A549 (cell line): ENCODE data around the gene TMEM260. TPM values are rescaled to one million over a fixed set of nuclear protein-coding genes. Genes with fewer than 3 reads are reported as not detected.

Experiments used
- ATAC-seq, 2 experiments: fragments of 200-7000 bp in 1 of 2; fragments of >200 bp in 1 of 2; cut with Nextera tagmentation in 1 of 2; cut with Tn5 transposase in 1 of 2; 3 replicates each; pipeline versions ENCODE4 v1.8.0 to v1.9.1; 2018 to 2020; ENCODE audit warnings: mild to moderate bottlenecking in 1 of 2, moderate library complexity in 1 of 2
- CTCF ChIA-PET: fragments of 300-600 bp; sonication (Branson Sonifier 250); formaldehyde crosslinking; extraction: SDS; loops from one replicate; lab custom pipeline; 2021; ENCODE audit warnings: antibody characterized with exemption, inconsistent platforms; lab: Yijun Ruan, JAX
- POLR2A ChIA-PET: fragments of 350-600 bp; formaldehyde crosslinking; extraction: SDS; loops from one replicate; lab custom pipeline; 2021; ENCODE audit warnings: antibody characterized with exemption, inconsistent platforms; lab: Yijun Ruan, JAX
- DNase-seq, 2 experiments: peaks; one replicate each; pipeline versions ENCODE4 v3.0.0 to v3.0.0-alpha.2; 2011 to 2016; ENCODE audit warnings: low read depth in 1 of 2, low spot score in 1 of 2
- FAIRE-seq: peaks from 2 replicates; lab custom pipeline; 2011; peaks lifted over from hg19 to GRCh38; lab: Jason Lieb, UNC
- H3K27ac ChIP-seq, 2 experiments: fragments of >200 bp; sonication (Bioruptor Twin); formaldehyde crosslinking; 3 replicates each; pipeline ENCODE4 v1.5.1; 2016 to 2017
- H3K4me1 ChIP-seq: fragments of >200 bp; sonication (Bioruptor Twin); formaldehyde crosslinking; 3 replicates; pipeline ENCODE4 v1.6.1; 2016
- H3K4me2 ChIP-seq: fragments of >200 bp; sonication (Bioruptor Twin); formaldehyde crosslinking; 3 replicates; pipeline ENCODE4 v1.6.1; 2016
- H3K4me3 ChIP-seq: fragments of >200 bp; sonication (Bioruptor Twin); formaldehyde crosslinking; 3 replicates; pipeline ENCODE4 v1.5.1; 2016
- H3K9me3 ChIP-seq: fragments of >200 bp; sonication (Bioruptor Twin); formaldehyde crosslinking; 3 replicates; pipeline ENCODE4 v1.6.1; 2016
- ATOH8 ChIP-seq: fragments of 250-450 bp; sonication (Bioruptor Pico); IDR thresholded peaks from 2 replicates; pipeline ENCODE4 v1.5.0; 2020; ENCODE audit warnings: low read depth, mild to moderate bottlenecking, moderate library complexity
- BHLHE40 ChIP-seq: IDR thresholded peaks from 2 replicates; pipeline ENCODE4 v1.6.1; 2012; ENCODE audit warnings: low read depth, low read length, inconsistent platforms
- CBX2 ChIP-seq: fragments of 200-600 bp; sonication (generic); IDR thresholded peaks from 2 replicates; pipeline ENCODE4 v1.6.1; 2016; ENCODE audit warnings: low read depth, mild to moderate bottlenecking, borderline replicate concordance
- CBX8 ChIP-seq: fragments of 200-600 bp; sonication (generic); IDR thresholded peaks from 2 replicates; pipeline ENCODE4 v1.6.1; 2016
- EHF ChIP-seq: fragments of 250-450 bp; sonication (Bioruptor Pico); IDR thresholded peaks from 2 replicates; pipeline ENCODE4 v1.5.0; 2020; ENCODE audit warnings: mild to moderate bottlenecking
- EHMT2 ChIP-seq: fragments of 200-600 bp; sonication (generic); IDR thresholded peaks from 2 replicates; pipeline ENCODE4 v1.6.1; 2016; ENCODE audit warnings: antibody characterized with exemption, low read depth, mild to moderate bottlenecking, moderate library complexity
- ELK1 ChIP-seq: fragments of 150-350 bp; IDR thresholded peaks from 2 replicates; pipeline ENCODE4 v1.6.1; 2014; ENCODE audit warnings: low read depth, mild to moderate bottlenecking, low read length
- EP300 ChIP-seq, 2 experiments: fragments of >200 bp; sonication (Bioruptor Twin); formaldehyde crosslinking; IDR thresholded peaks; 2 replicates in 1 of 2; 3 replicates in 1 of 2; pipeline ENCODE4 v1.6.1; 2016 to 2017
- FOSL2 ChIP-seq, 2 experiments: fragments of 450-650 bp in 1 of 2; fragments of >200 bp in 1 of 2; sonication (Bioruptor Twin) in 1 of 2; formaldehyde crosslinking; IDR thresholded peaks; 2 replicates each; pipeline versions ENCODE4 v1.5.0 to v1.6.1; 2016 to 2020; ENCODE audit warnings: mild to moderate bottlenecking in 1 of 2, moderate library complexity in 1 of 2
- FOXS1 ChIP-seq: fragments of 250-450 bp; sonication (Bioruptor Pico); IDR thresholded peaks from 2 replicates; pipeline ENCODE4 v1.5.0; 2020; ENCODE audit warnings: mild to moderate bottlenecking, moderate library complexity
- HEYL ChIP-seq: fragments of 250-450 bp; sonication (Bioruptor Pico); IDR thresholded peaks from 2 replicates; pipeline ENCODE4 v1.8.0; 2021; ENCODE audit warnings: mild to moderate bottlenecking, moderate library complexity
- HOXA7 ChIP-seq: fragments of 250-450 bp; sonication (Bioruptor Pico); IDR thresholded peaks from 2 replicates; pipeline ENCODE4 v1.5.0; 2020; ENCODE audit warnings: mild to moderate bottlenecking, moderate library complexity
- HOXB13 ChIP-seq: fragments of 250-450 bp; sonication (Bioruptor Pico); IDR thresholded peaks from 2 replicates; pipeline ENCODE4 v1.5.0; 2020; ENCODE audit warnings: low read depth, mild to moderate bottlenecking, moderate library complexity
- JUN ChIP-seq, 2 experiments: fragments of >200 bp; sonication (Bioruptor Twin); formaldehyde crosslinking; IDR thresholded peaks; 2 replicates in 1 of 2; 3 replicates in 1 of 2; pipeline ENCODE4 v1.6.1; 2016 to 2017
- JUNB ChIP-seq: fragments of >200 bp; sonication (Bioruptor Twin); formaldehyde crosslinking; IDR thresholded peaks from 2 replicates; pipeline ENCODE4 v1.6.1; 2016
- MAFK ChIP-seq: fragments of 450-650 bp; IDR thresholded peaks from 2 replicates; pipeline ENCODE4 v1.6.1; 2014; ENCODE audit not compliant: partially characterized antibody
- NPAS2 ChIP-seq: fragments of 250-450 bp; sonication (Bioruptor Pico); IDR thresholded peaks from 2 replicates; pipeline ENCODE4 v1.8.0; 2022; ENCODE audit warnings: mild to moderate bottlenecking, moderate library complexity, borderline replicate concordance
- NR3C1 ChIP-seq: fragments of >200 bp; sonication (Bioruptor Twin); formaldehyde crosslinking; IDR thresholded peaks from 3 replicates; pipeline ENCODE4 v1.6.1; 2017
- PBX3 ChIP-seq: IDR thresholded peaks from 2 replicates; pipeline ENCODE4 v1.6.1; 2012
- PHF8 ChIP-seq: fragments of 200-600 bp; sonication (generic); IDR thresholded peaks from 2 replicates; pipeline ENCODE4 v1.6.1; 2016; ENCODE audit warnings: low read depth, mild to moderate bottlenecking, antibody characterized with exemption, moderate library complexity, borderline replicate concordance
- POLR2A ChIP-seq: IDR thresholded peaks from 2 replicates; pipeline ENCODE4 v1.6.1; 2012; ENCODE audit warnings: mild to moderate bottlenecking, low read length
- POLR2AphosphoS2 ChIP-seq: conservative IDR thresholded peaks from 2 replicates; pipeline ENCODE4 v1.6.1; 2012; ENCODE audit warnings: low read length, improper control_type of control experiment, inconsistent platforms
- RAD21 ChIP-seq, 2 experiments: fragments of >200 bp in 1 of 2; sonication (Bioruptor Twin) in 1 of 2; formaldehyde crosslinking in 1 of 2; IDR thresholded peaks in 1 of 2; conservative IDR thresholded peaks in 1 of 2; 2 replicates in 1 of 2; 3 replicates in 1 of 2; pipeline ENCODE4 v1.6.1; 2012 to 2018; ENCODE audit warnings: inconsistent platforms in 1 of 2
- RCOR1 ChIP-seq: fragments of 150-350 bp; IDR thresholded peaks from 2 replicates; pipeline ENCODE4 v1.6.1; 2014; ENCODE audit warnings: antibody characterized with exemption, low read length, low read depth
- REST ChIP-seq: fragments of 200-600 bp; sonication (generic); IDR thresholded peaks from 2 replicates; pipeline ENCODE4 v1.6.1; 2016; ENCODE audit warnings: antibody characterized with exemption, mild to moderate bottlenecking, moderate library complexity
- SMC3 ChIP-seq: fragments of >200 bp; sonication (Bioruptor Twin); formaldehyde crosslinking; IDR thresholded peaks from 3 replicates; pipeline ENCODE4 v1.6.1; 2018; ENCODE audit warnings: inconsistent platforms
- TFCP2L1 ChIP-seq: fragments of 250-450 bp; sonication (Bioruptor Pico); IDR thresholded peaks from 2 replicates; pipeline ENCODE4 v1.5.0; 2021; ENCODE audit warnings: mild to moderate bottlenecking
- USF2 ChIP-seq: fragments of 450-650 bp; IDR thresholded peaks from 2 replicates; pipeline ENCODE4 v1.6.1; 2014; ENCODE audit warnings: antibody characterized with exemption
- ZFP36 ChIP-seq: fragments of 450-650 bp; IDR thresholded peaks from 2 replicates; pipeline ENCODE4 v1.6.1; 2014; ENCODE audit warnings: borderline replicate concordance; ENCODE audit not compliant: partially characterized antibody
- ZNF302 ChIP-seq: fragments of 250-450 bp; sonication (Bioruptor Pico); IDR thresholded peaks from 2 replicates; pipeline ENCODE4 v1.9.0; 2021; ENCODE audit warnings: inconsistent platforms, mild to moderate bottlenecking, moderate library complexity
- WGBS: methylation state at CpG from one replicate; pipeline ENCODE4 v1.1.6; 2017; ENCODE audit errors: missing lambda C conversion rate; 5-methylcytosine and 5-hydroxymethylcytosine counted together
- polyA minus RNA-seq: library from RNA; depleted of rRNA, polyadenylated mRNA; stranded (reverse); fragments of >200 nt; gene quantifications from 2 replicates; pipeline ENCODE4 v1.2.3, GENCODE V29; 2011; rRNA and poly(A)+ RNA removed
- polyA plus RNA-seq, 4 experiments: library from polyadenylated mRNA; depleted of rRNA in 3 of 4; stranded (reverse); fragments of >200 nt; fragmentation: RNase III in 1 of 4; extraction: RNeasy Plus Mini Kit Qiagen cat#74134 plus additional on column Dnase treatment in 1 of 4; gene quantifications; 2 replicates in 3 of 4; 3 replicates in 1 of 4; pipeline ENCODE4 v1.2.3, GENCODE V29; 2011 to 2017

Gene TMEM260
- polyA plus RNA-seq (2011; rRNA removed) (15.3 and 17.6 TPM in 2 replicates), polyA plus RNA-seq (2017; fragmentation: RNase III; extraction: RNeasy Plus Mini Kit Qiagen cat#74134 plus additional on column Dnase treatment) (6.1 to 7.2 TPM (median 6.2 TPM) in 3 replicates), polyA minus RNA-seq (32.4 and 35.2 TPM in 2 replicates)
- polyA plus RNA-seq (2012; cell fraction: cytosol; rRNA removed), result 2.9 and 3.5 TPM in 2 replicates
- polyA plus RNA-seq (2012; cell fraction: nucleus; rRNA removed), result 7.0 and 11.9 TPM in 2 replicates

- ATAC-seq, result peak; percentile 93 to 96
- Histone ChIP-seq H3K4me1 (peaks cover 8% of the 10 kb centered on the region; the same call in 1 of the 3 replicates), H3K4me2 (peak within 1 kb of the TSS; percentile 86), H3K4me3 (peak within 1 kb of the TSS; percentile 87), H3K27ac (peak within 1 kb of the TSS; percentile 93 to 96), H3K9me3 (no peaks in the 10 kb centered on the region)
- DNase-seq, result peak; percentile 84 to 89
- WGBS, result under 1% methylated on average over 39 of the region's 60 CpGs
- ChIA-PET POLR2A (interaction anchor here (0.8 to 1.3 kb wide), 6 partner anchors 9 to 1503 kb away, joined by 3 to 7 read pairs (median 4); partner anchors contain the start of gene NAA30), CTCF (interaction anchor here (0.7 to 2.1 kb wide), 7 partner anchors 9 to 809 kb away, joined by 3 to 9 read pairs (median 4); no protein-coding TSS in a partner anchor)
- peak; percentile 84 for FAIRE-seq
- TF ChIP-seq NR3C1, result no peak
- peak; percentile 94; the same call in 1 of the 2 replicates for TF ChIP-seq PHF8
- TF ChIP-seq POLR2A, result peak; percentile 86
- TF ChIP-seq EP300 (IDR thresholded peaks at IDR 0.05), result no peak
- no peak for TF ChIP-seq EHMT2
- TF ChIP-seq NPAS2 (CRISPR knock-in tag), result no peak
- TF ChIP-seq POLR2AphosphoS2, result no peak
- TF ChIP-seq EHF (CRISPR knock-in tag), result no peak
- TF ChIP-seq CBX2, result no peak
- no peak for TF ChIP-seq TFCP2L1 (CRISPR knock-in tag)
- TF ChIP-seq RCOR1, result no peak
- TF ChIP-seq REST, result no peak
- TF ChIP-seq SMC3, result no peak; the same call in 2 of the 3 replicates
- TF ChIP-seq CBX8, result no peak
- no peak for TF ChIP-seq USF2
- TF ChIP-seq PBX3, result no peak
- peak; percentile 48 to 84; a peak in 3 of 5 replicates for TF ChIP-seq JUN (IDR thresholded peaks at IDR 0.05)
- TF ChIP-seq ELK1, result no peak
- TF ChIP-seq ATOH8 (CRISPR knock-in tag), result no peak
- TF ChIP-seq HOXA7 (CRISPR knock-in tag), result no peak
- no peak for TF ChIP-seq JUNB
- no peak for TF ChIP-seq HEYL (CRISPR knock-in tag)
- no peak for TF ChIP-seq ZFP36
- TF ChIP-seq HOXB13 (CRISPR knock-in tag), result no peak
- no peak for TF ChIP-seq ZNF302 (CRISPR knock-in tag)
- no peak for TF ChIP-seq FOSL2 (IDR thresholded peaks at IDR 0.05)
- no peak for TF ChIP-seq FOSL2 (CRISPR knock-in tag; IDR thresholded peaks at IDR 0.05)
- no peak for TF ChIP-seq FOXS1 (CRISPR knock-in tag)
- TF ChIP-seq RAD21 (conservative IDR thresholded peaks at IDR 0.05 in 1 of 2, IDR thresholded peaks at IDR 0.05 in 1 of 2), result 0 out of 5 replicates have a peak, but pooled peaks of 1 of the 2 experiments have one; percentile 23
- peak; percentile 78 for TF ChIP-seq BHLHE40
- no peak for TF ChIP-seq MAFK
Measured at GRCh38 chr14:56579345-56580220, at the start of gene TMEM260. Gene TMEM260 (plus strand): TSS chr14:56579798. CDS start chr14:56579915, 117 bp downstream.
